Activated T-helper 9 cell treated with anti-CD3 and anti-CD28 coated beads, Interleukin-2, amount 50 U/mL, for 16 hours (primary cell): ENCODE measurements around the gene ZNF19.
A peak's percentile ranks its signal among the peaks of the same experiment; 100 is the strongest.
"Not testable (repeated sequence)": the region's sequence is repeated elsewhere in the genome, so short reads cannot be mapped to it uniquely, and the experiment has no call there.

Experiments
- DNase-seq: peaks from one replicate; pipeline ENCODE4 v3.0.0-alpha.2; 2020; ENCODE audit warnings: low read depth

The ZNF19 gene

GRCh38 chr16:71489122-71489521, at the start of gene ZNF19:
ZNF19 (minus strand) TSS chr16:71489324; CDS start chr16:71482114, 7,210 bp downstream.
- DNase-seq = no peak

DNA sequence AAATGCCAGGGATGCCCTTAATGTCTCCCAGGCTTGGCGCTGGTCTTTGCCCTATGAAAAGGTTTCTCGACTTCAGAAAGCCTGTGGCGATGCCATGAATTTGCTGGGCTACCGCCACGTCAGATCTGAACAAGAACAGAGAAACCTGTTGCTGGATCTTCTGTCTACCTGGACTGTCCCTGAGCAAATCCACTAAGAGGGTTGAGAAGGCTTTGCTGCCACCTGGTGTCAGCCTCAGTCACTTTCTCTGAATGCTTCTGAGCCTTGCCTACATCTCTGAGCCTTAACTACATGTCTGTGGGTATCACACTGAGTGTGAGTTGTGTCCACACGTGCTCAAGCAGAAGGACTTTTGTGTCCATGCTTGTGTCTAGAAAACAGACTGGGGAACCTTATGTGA, 48.5 kb upstream of the ZNF19 start:
- no peak for DNase-seq

GRCh38 chr16:71536752-71537499, 47.8 kb upstream of the ZNF19 start:
- no peak for DNase-seq

- DNase-seq = no peak
Measured at GRCh38 chr16:71532366-71532765, 43.2 kb upstream of the ZNF19 start.

DNA sequence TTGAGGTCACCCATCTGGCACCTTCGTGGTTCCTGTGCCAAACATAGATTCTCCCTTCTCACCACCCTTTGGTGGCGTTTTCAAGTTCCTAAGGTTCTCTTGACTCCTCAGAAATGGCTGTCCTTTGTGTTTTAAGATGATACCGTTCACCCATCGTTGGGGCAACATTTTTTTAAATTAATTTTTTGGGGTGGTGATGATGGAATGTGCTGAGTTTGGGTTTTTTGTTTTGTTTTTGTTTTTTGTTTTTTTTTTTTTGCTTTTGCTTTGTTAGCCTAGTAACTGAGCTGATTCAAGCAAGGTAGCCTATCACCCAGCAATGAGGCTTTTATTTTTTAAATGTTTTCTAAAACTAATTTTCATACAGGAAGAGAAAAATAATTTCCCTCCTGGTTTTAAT, 39.7 kb upstream of the ZNF19 start:
- no peak for DNase-seq

DNA sequence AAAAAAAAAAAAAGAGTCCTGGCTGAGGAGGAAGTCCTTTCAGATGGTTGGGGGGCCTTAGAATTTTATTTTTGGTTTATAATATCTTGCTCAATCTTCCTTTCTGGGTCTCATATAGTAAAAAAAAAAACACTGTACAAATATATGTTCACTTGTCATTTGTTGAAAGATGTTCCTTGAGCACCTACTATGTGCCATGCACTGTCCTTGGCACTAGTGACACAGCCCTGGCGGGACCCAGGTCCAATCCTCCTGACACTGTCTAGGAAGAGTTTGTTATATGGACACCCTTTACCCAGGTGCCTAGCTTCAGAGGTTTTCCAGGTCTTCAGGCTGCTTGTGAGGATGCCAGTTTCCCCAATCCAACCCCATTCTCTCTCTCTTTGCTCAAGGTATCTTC, 39.1 kb upstream of the ZNF19 start:
- no peak for DNase-seq

- no peak for DNase-seq
Measured at GRCh38 chr16:71526111-71526631, 37.0 kb upstream of the ZNF19 start, which contains the start of gene CHST4. CHST4 (plus strand) TSS chr16:71526426; CDS start chr16:71536678, 10,252 bp downstream.

DNA sequence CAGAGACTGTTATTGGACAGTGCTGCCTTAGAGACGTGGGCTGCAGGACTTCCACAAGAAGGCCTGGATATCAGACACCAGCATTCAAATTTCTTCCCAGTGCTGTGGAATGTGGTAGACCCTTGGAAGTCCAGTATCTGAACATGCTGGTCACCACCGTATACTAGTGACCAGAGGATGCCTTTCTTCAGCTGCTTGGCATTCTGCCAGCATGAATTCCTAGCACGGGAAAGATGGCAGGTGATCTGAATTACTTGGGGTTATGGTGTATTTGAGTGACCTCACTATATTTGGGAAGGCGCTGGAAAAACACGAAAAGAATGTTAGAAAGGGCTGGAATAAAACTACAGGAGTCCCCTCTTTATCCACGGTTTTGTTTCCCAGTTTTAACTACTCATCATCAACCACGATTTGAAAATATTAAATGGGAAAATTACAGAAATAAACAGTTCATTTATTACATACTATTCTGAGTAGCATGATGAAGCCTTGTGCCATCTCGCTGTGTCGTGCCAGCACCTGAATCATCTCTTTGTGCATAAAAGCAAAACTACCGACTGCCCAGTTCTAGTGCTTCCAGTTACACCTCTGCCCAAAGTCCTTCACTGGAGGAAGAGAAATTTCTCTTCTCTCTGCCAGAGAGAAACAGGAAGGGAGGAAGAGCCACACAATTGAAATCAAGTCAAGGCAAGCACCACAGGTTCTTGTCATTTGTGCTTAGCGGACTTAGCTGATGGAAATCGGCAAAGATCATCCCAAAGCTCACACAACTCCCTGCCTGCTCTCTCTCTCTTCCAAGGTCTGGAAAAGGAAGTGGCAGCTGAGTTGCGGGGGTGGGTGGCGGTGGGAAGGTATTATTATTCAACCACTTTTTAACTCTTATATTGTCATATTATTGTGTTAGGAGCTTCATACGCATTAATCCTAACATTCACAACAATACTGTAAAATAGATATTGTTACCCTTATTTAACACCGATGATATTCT, 35.7 kb upstream of the ZNF19 start:
- no peak for DNase-seq

- DNase-seq = no peak
Measured at GRCh38 chr16:71520550-71520949, 31.4 kb upstream of the ZNF19 start.

GRCh38 chr16:71515026-71515425, 25.9 kb upstream of the ZNF19 start:
- no peak for DNase-seq

DNA sequence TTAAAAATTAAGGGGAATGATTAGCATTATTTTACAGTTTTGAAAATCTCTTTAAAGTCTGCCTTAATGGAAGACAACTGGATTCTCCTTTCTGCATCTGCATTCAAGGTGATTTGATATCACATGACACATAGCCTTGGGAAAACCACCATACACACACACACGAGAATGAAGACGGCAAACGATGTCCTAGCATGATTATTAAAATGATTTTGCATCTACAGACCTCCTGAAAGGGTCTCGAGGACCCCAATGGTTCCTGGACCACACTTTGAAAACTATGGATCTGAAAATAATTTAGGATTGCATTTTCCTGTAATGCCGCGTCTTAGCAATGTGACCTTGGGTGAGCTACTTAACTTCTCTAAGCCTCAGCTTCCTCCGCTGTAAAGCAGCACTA, 25.4 kb upstream of the ZNF19 start:
- no peak for DNase-seq

DNA sequence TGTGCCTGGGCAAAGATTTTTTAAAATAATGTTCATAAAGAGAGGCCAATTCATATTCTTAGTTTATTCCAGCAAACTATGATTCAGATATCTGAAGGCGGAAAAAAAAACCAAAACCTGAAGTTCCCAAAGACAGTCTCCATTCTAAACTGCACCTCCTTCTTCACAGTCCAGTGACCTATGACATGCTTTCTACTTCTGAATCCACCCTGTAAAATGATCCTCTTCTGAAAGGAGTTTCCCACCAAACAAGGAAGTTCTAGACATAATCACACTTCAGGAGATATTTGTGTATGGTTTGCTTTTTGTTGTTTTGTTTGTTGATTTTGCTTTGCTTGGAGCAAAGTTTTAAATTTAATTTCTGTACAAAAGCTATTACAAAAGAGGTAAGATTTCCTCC, 24.2 kb upstream of the ZNF19 start:
- DNase-seq = no peak

- DNase-seq = no peak
Measured at GRCh38 chr16:71507061-71507460, 17.9 kb upstream of the ZNF19 start.

DNA sequence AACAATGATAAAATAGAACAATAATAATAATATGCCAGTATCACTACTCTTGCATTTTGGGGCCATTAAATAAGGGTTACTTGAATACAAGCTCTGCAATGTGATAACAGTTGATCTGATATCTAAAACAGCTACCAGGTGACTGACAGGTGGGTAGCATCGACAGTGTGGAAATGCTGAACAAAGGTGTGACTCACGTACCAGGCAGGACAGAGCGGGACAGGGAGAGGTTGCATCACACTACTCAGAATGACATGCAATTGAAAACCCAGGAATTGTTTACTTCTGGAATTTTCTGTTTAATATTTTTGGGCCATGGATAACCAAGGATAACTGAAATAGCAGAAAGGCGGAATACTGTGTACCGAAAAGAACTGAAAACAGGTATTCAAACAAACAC, 15.8 kb upstream of the ZNF19 start:
- DNase-seq = no peak

DNA sequence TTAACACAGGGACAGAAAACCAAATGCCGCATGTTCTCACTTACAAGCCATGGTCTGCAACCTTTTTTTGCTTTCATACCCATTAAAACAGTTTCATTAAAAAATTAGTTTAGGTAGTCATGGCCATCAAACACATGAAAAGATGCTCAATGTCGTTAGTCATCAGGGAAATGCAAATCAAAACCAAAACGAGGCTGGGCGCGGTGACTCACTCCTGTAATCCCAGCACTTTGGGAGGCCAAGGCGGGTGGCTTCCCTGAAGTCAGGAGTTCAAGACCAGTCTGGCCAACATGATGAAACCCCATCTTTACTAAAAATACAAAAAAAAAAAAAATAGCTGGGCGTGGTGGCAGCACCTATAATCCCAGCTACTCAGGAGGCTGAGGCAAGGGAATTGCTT, 14.9 kb upstream of the ZNF19 start:
- not testable (repeated sequence) for DNase-seq

DNA sequence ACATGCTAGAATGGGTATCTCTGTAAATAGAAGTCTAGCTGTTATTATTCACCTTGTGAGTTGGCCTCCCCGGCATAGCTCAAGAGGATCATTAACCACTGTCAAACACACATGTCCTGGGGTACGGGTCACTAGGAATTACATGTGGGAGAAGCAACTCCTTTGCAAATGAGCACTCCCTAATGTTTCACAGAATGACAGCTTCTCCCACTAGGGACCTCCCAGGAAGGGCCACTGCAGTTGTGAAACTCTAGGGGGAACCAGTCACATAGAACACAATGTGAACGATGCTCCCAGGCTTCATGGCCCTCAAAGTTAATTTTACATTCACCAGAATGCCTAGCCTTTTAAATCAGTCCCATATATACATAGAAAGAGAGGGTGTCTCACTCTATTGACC, 12.4 kb upstream of the ZNF19 start:
- no peak for DNase-seq

DNA sequence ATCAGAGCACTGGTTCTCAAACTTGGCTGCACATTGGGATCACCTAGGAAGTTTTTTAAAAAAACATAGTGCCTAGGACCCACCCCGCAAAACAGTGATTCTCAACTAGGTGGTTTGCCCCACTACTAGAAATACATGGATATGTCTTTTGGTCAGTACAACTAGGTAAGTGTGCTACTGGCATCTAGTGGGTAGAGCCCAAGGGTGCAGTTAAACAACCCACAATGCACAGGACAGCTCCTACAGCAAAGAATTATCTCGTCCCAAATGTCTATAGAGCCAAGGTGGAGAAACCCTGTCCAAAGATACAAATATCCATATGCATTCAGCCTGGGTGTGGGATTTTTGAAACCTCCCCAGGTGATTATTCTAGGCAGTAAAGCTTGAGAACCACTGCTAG, 11.8 kb upstream of the ZNF19 start:
- no peak for DNase-seq

GRCh38 chr16:71499775-71500364, 10.7 kb upstream of the ZNF19 start:
- peak; percentile 1 for DNase-seq

DNA sequence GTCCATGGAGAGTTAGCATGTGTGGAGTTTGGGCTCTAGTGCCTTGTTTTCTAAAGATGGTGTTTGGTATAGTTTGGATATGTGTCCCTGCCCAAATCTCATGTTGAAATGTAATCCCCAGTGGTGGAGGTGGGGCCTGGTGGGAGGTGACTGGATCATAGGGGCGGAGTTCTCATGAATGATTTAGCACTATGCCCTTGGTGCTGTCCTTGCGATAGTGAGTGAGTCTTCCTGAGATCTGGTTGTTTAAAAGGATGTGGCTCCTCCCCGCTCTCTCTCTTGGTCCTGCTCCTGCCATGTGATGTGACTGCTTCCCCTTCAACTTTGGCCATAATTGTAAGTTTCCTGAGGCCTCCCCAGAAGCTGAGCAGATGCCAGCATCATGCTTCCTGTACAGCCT, 8.9 kb upstream of the ZNF19 start:
- DNase-seq = no peak

- DNase-seq = no peak
Measured at GRCh38 chr16:71493213-71493612, 4.1 kb upstream of the ZNF19 start.

DNA sequence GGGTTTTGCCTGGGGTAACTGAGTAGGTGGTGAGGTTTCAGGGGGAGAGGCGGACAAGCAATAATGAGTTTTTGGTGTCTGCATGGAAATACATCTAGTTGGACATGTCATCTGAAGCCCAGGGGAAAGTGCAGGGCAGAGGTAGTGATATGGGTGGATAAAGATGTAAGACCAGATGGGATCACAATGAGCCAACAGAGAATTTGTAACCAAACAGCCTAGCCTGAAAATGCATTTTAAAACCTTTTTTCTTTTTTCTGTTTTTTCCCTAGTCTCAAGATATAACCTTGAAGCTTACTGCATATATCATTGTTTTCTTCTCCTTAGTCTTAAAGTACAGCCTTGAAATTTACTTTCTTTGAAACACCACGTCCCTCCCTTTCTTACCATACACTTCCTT, 3.7 kb upstream of the ZNF19 start:
- no peak for DNase-seq

GRCh38 chr16:71491054-71491453, 1.9 kb upstream of the ZNF19 start:
- DNase-seq = no peak
